ENCODE measurements around the gene PRSS27.

The PRSS27 gene

GRCh38 chr16:2742323-2743006 is 22.4 kb upstream of the PRSS27 start:
- no peak for TF ChIP-seq CTCF (IDR thresholded peaks at IDR 0.05; ENCODE audit: control extremely low read depth, extremely low read depth, low read depth, missing control alignments)
- DNase-seq (ENCODE audit: extremely low spot score), result no peak
- ChIA-PET CTCF (no interaction called here), POLR2A (interaction anchor here (0.6 to 1.1 kb wide), 3 partner anchors 26 to 286 kb away, joined by 3 read pairs; no protein-coding TSS in a partner anchor)

DNA sequence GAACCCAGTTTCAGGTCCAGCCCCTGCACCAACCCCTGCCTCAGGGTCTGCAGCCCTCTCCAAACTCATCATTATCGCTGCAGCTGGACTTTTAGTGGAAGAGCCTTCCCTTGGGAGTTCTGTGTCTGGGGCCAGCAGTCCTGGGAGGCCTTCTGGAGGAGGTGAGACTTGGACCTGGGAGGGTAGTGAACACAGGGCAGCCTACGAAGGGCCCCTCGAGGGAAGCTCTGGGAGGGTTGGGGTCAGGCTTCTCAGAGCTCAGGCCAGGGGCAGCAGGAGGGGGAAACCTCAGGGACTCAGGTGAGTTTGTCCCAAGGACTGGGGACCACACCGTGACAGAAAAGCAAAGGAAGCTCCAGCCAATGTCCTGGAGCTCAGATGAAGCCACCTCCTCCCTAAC is 21.1 kb upstream of the PRSS27 start:
- ChIA-PET POLR2A (interaction anchor here (0.8 to 1.4 kb wide), 4 partner anchors 11 to 28 kb away, joined by 3 to 4 read pairs (median 3); partner anchors contain the start of gene SRRM2), CTCF (interaction anchor here (1.0 to 1.2 kb wide), 3 partner anchors 9 to 127 kb away, joined by 3 to 4 read pairs (median 3); no protein-coding TSS in a partner anchor)
- no peak for DNase-seq (ENCODE audit: extremely low spot score)
- TF ChIP-seq CTCF (IDR thresholded peaks at IDR 0.05; ENCODE audit: control extremely low read depth, extremely low read depth, low read depth, missing control alignments), result no peak

DNA sequence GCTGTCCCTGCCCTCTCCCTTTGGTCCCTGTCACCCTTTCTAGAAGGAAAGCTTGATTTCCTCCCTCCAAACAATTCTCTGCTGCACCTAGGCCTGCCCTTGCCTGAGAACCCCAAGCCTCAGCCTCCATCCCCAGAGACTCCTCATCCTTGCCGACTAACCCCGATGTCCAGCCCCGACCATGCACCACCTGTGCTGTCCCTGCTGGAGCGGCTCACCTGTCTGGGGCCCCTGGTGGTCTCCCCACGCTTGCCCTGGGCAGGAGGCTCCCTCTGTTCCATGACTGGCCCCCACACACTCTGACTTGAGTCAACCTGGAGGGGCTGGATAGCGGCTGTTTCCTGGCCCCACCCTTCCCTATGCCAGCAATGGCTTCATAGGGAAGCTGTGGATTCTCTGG is 20.5 kb upstream of the PRSS27 start:
- ChIA-PET POLR2A (interaction anchor here (0.8 to 1.4 kb wide), 3 partner anchors 11 to 16 kb away, joined by 3 to 4 read pairs (median 3); partner anchors contain the start of gene SRRM2), CTCF (interaction anchor here (1.0 to 1.2 kb wide), 2 partner anchors 22 to 128 kb away, joined by 3 to 4 read pairs; no protein-coding TSS in a partner anchor)
- DNase-seq (ENCODE audit: extremely low spot score), result no peak
- no peak for TF ChIP-seq CTCF (IDR thresholded peaks at IDR 0.05; ENCODE audit: control extremely low read depth, extremely low read depth, low read depth, missing control alignments)

- ChIA-PET CTCF (interaction anchor here (0.9 to 1.2 kb wide), 2 partner anchors 129 to 239 kb away, joined by 3 to 4 read pairs; no protein-coding TSS in a partner anchor), POLR2A (interaction anchor here (0.8 to 0.9 kb wide), 2 partner anchors 12 to 17 kb away, joined by 3 read pairs; no protein-coding TSS in a partner anchor)
- TF ChIP-seq CTCF (IDR thresholded peaks at IDR 0.05; ENCODE audit: control extremely low read depth, extremely low read depth, low read depth, missing control alignments), result no peak
- no peak for DNase-seq (ENCODE audit: extremely low spot score)
Measured at GRCh38 chr16:2739625-2740430, 19.8 kb upstream of the PRSS27 start.

- DNase-seq (ENCODE audit: extremely low spot score), result no peak
- CTCF ChIA-PET, result interaction anchor here (0.9 to 1.0 kb wide), 2 partner anchors 47 to 237 kb away, joined by 3 read pairs; no protein-coding TSS in a partner anchor
- no peak for TF ChIP-seq CTCF (IDR thresholded peaks at IDR 0.05; ENCODE audit: control extremely low read depth, extremely low read depth, low read depth, missing control alignments)
- POLR2A ChIA-PET, result no interaction called here
Measured at GRCh38 chr16:2738615-2739014, 18.6 kb upstream of the PRSS27 start.

GRCh38 chr16:2737895-2738418 is 17.9 kb upstream of the PRSS27 start:
- no peak for DNase-seq (ENCODE audit: extremely low spot score)
- POLR2A ChIA-PET, result no interaction called here
- TF ChIP-seq CTCF (IDR thresholded peaks at IDR 0.05; ENCODE audit: control extremely low read depth, extremely low read depth, low read depth, missing control alignments), result no peak
- CTCF ChIA-PET, result no interaction called here
